ENCODE data around the gene TBC1D14.

- no peak for TF ChIP-seq CTCF (conservative IDR thresholded peaks at IDR 0.05; ENCODE audit: low read length)
- TF ChIP-seq EZH2phosphoT487 (IDR thresholded peaks at IDR 0.05; ENCODE audit: borderline replicate concordance): no peak
Measured at GRCh38 chr4:7060346-7061150, 150.9 kb downstream of the TBC1D14 start.

Measured in Loucy (cell line).